B cell (primary cell): Measurements from ENCODE around the gene ZNF462.

Source experiments
- EZH2 ChIP-seq: IDR thresholded peaks from 2 replicates; pipeline ENCODE4 v1.6.1; 2012; ENCODE audit warnings: borderline replicate concordance, low read depth, mild to moderate bottlenecking, moderate library complexity, low read length; ENCODE audit not compliant: insufficient read depth, poor library complexity, severe bottlenecking
- TF ChIP-seq, protein P1 (sequence below): fragments of 200-600 bp; IDR thresholded peaks from one replicate; pipeline ENCODE4 v1.8.0; 2022; ENCODE audit warnings: antibody characterized with exemption, mild to moderate bottlenecking

DNA sequence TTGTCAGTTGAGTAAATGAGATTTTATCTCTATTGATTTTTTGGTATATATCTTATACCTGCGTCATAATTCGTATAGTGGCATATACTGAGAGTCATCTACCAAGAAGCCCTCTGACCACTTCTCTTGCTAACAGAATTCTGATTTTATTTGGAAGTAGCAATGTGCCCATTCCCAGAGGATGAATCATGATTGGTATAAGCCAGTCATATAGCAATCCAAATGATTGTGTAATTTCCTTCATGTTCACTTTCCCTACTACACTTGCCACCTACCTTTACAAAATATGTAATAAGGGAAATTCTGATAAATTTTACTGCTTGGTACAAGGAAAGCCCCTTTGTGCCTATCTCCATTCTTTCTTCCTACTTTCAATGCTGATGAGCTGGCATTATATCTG lies 16.1 kb upstream of the ZNF462 start:
- TF ChIP-seq, protein P1, sequence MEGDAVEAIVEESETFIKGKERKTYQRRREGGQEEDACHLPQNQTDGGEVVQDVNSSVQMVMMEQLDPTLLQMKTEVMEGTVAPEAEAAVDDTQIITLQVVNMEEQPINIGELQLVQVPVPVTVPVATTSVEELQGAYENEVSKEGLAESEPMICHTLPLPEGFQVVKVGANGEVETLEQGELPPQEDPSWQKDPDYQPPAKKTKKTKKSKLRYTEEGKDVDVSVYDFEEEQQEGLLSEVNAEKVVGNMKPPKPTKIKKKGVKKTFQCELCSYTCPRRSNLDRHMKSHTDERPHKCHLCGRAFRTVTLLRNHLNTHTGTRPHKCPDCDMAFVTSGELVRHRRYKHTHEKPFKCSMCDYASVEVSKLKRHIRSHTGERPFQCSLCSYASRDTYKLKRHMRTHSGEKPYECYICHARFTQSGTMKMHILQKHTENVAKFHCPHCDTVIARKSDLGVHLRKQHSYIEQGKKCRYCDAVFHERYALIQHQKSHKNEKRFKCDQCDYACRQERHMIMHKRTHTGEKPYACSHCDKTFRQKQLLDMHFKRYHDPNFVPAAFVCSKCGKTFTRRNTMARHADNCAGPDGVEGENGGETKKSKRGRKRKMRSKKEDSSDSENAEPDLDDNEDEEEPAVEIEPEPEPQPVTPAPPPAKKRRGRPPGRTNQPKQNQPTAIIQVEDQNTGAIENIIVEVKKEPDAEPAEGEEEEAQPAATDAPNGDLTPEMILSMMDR = no peak
- no peak for TF ChIP-seq EZH2
